GM06990 (cell line): ENCODE data around the gene TNFRSF6B.

ENCODE experiments used
- DNase-seq: peaks from one replicate; pipeline ENCODE4 v3.0.0-alpha.2; 2011; ENCODE audit not compliant: insufficient read length; ENCODE audit errors: extremely low read depth
- H3K27me3 ChIP-seq: replicated peaks from 2 replicates; pipeline ENCODE4 v1.6.0; 2011; ENCODE audit warnings: low read length; ENCODE audit not compliant: control insufficient read depth, insufficient read depth
- H3K36me3 ChIP-seq: 2 replicates; pipeline ENCODE4 v1.5.1; 2011; ENCODE audit warnings: low read length; ENCODE audit not compliant: control insufficient read depth, insufficient read depth
- H3K4me3 ChIP-seq: replicated peaks from 2 replicates; pipeline ENCODE4 v1.5.1; 2011; ENCODE audit warnings: low read depth, mild to moderate bottlenecking, control low read depth, low read length
- CTCF ChIP-seq: IDR thresholded peaks from 2 replicates; pipeline ENCODE4 v1.5.1; 2011; ENCODE audit warnings: low read length, control low read depth, mild to moderate bottlenecking, inconsistent platforms; ENCODE audit not compliant: insufficient read depth, poor library complexity, severe bottlenecking

Gene TNFRSF6B

GRCh38 chr20:63731410-63731809 is 35.0 kb downstream of the TNFRSF6B start:
- Histone ChIP-seq H3K36me3 (peaks cover 26% of the 10 kb centered on the region), H3K4me3 (peak overlapping the region; percentile 33), H3K27me3 (no peaks in the 10 kb centered on the region)
- DNase-seq, result no peak
- TF ChIP-seq CTCF, result no peak

- TF ChIP-seq CTCF, result no peak
- H3K27me3 ChIP-seq, result no peaks in the 10 kb centered on the region
- no peak for DNase-seq
- no peak overlapping the region for H3K4me3 ChIP-seq
- peaks cover 26% of the 10 kb centered on the region for H3K36me3 ChIP-seq
Measured at GRCh38 chr20:63732118-63733095, 36.0 kb downstream of the TNFRSF6B start.

DNA sequence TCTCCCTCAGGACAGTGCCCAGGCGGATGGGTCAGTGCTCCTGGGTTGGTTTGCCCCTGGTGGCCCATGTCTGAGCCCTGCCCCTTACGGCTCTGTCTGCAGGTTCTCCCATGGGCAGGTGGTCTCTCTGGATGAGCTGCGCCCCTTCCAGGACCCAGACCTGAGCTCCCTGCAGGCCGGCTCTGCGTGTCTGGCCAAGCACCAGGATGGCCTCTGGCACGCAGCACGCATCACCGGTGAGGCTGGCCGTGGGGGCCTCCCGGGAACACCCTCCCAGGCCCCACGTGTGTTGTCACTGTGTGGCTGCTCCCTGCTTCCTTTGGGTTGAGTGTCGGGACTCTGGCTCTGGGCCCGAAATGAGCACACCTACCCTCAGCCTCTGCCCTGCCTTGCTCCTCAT is 36.7 kb downstream of the TNFRSF6B start:
- H3K27me3 ChIP-seq, result no peaks in the 10 kb centered on the region
- no peak for TF ChIP-seq CTCF
- peaks cover 26% of the 10 kb centered on the region for H3K36me3 ChIP-seq
- H3K4me3 ChIP-seq, result no peak overlapping the region
- DNase-seq, result no peak

- TF ChIP-seq CTCF, result no peak
- no peak for DNase-seq
- Histone ChIP-seq H3K36me3 (peaks cover 26% of the 10 kb centered on the region), H3K4me3 (no peak overlapping the region), H3K27me3 (no peaks in the 10 kb centered on the region)
Measured at GRCh38 chr20:63733579-63734081, 37.2 kb downstream of the TNFRSF6B start.

DNA sequence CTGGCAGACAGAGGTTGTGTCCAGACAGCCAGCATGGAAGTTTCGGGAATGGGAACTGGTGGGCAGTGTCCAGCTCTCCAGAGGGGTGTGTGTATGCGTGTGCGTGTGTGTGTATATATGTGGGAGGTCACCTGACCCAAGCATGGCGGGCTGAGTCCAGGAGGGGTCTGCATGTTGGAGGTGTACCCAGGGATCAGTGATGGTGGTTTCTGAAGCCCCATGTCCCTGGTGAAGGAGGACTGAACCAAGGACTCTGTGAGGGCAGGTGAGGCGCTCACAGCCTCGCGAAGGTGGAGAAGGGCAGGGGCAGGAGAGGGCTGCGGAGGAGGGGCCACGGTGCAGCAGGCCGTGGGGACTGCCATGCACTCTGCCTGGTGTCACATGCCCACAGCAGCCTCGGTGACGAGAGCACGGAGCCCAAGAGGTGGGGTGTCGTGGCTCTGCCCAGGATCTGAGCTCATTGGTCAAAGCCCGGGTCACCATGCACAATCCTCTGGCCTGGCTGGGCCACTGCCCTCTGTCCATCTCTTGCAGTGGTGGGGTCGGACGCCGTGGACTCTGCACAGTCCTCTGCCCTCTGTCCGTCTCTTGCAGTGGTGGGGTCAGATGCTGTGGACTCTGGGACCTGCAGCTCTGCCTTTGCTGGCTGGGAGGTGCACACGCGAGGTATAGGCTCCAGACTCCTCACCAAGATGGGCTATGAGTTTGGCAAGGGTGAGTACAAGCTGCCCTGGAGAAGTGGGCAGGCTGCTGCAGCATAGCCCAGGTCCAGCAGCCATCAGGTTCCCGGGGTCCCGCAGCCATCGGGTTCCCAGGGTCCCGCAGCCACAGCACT is 37.9 kb downstream of the TNFRSF6B start:
- TF ChIP-seq CTCF, result no peak
- Histone ChIP-seq H3K27me3 (no peaks in the 10 kb centered on the region), H3K36me3 (peaks cover 26% of the 10 kb centered on the region), H3K4me3 (no peak overlapping the region)
- DNase-seq, result no peak
